ENCODE results near the gene SULT1A2. TPM values are rescaled to one million over a fixed set of nuclear protein-coding genes. Genes with fewer than 3 reads are reported as not detected.
A peak's percentile ranks its signal among the peaks of the same experiment; 100 is the strongest.
"Not testable (repeated sequence)": the region's sequence is repeated elsewhere in the genome, so short reads cannot be mapped to it uniquely, and the experiment has no call there.

SULT1A2 gene
- polyA plus RNA-seq, 1 donor (not counting 4 experiments of a cell fraction or from before 2014, with no cell fraction given), result not detected

DNA sequence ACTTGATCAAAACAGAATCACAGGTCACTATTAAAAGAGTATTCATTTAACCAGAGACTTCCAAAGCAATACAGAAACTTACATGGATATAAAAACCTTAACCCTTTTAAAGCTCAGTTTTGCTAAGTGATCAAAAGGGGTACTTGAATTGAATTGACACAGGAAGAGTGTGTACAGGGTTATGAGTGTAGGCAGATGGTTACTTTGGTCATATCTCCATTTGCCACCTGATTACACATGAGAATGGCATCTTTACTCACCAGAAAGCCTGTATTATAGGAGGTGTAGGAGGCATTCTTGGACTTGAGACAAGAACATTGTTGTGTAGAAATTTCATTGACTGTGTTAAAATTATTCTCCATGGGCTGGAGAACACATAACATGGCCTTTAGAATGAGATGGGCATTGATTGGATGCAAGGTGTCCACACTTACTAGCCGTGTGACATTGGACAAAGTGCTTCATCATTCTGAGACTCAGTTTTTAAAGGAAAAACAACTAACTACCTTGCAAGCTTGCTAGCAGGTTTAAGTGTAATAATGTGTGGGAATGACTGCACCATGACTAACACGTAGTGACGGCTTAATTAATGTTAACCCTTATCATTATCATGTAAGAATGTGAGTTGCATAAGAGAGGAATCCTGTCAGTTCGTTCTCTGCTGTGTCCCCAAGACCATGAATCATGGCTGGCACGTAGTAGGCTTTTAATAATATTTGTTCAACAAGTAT, 39.4 kb upstream of the SULT1A2 start:
- peak overlapping the region; percentile 69 for H3K27ac ChIP-seq (ENCODE audit: control insufficient read depth, insufficient read depth, low read length)
- H3K79me2 ChIP-seq (ENCODE audit: control insufficient read depth, insufficient read depth, low read length); H3K9me3 ChIP-seq (ENCODE audit: control insufficient read depth, low read depth, low read length); H3K27me3 ChIP-seq (ENCODE audit: control insufficient read depth, extremely low read depth, insufficient read depth, low read length); H3K9me1 ChIP-seq (ENCODE audit: control insufficient read depth, extremely low read depth, insufficient read depth, low read length); FAIRE-seq; H3K9ac ChIP-seq (ENCODE audit: control insufficient read depth, extremely low read depth, insufficient read depth, low read length); H3K4me3 ChIP-seq (ENCODE audit: control insufficient read depth in 2 of 3, extremely low read depth in 1 of 3, insufficient read depth in 2 of 3, low read depth in 1 of 3, low read length in 3 of 3); dilution Hi-C loops (cut with MboI; ENCODE audit: extremely low pct_ligation_motif_present, low sequenced_read_pairs); H4K20me1 ChIP-seq (ENCODE audit: control insufficient read depth, extremely low read depth, insufficient read depth, low read length); H3K36me3 ChIP-seq (ENCODE audit: control insufficient read depth in 2 of 2, extremely low read depth in 1 of 2, insufficient read depth in 2 of 2, low read length in 2 of 2): not testable (repeated sequence)
- H3K4me1 ChIP-seq (ENCODE audit: control insufficient read depth, extremely low read depth, insufficient read depth, low read length), result peaks cover 11% of the 10 kb centered on the region
- DNase-seq (ENCODE audit: low read depth, low spot score), result peak; percentile 69
- peak overlapping the region; percentile 30 for H2AFZ ChIP-seq (ENCODE audit: control insufficient read depth, low read length)
- peak overlapping the region; percentile 54 for H3K4me2 ChIP-seq (ENCODE audit: control insufficient read depth, extremely low read depth, insufficient read depth, low read depth, low read length)

GRCh38 chr16:28630905-28631304, 34.1 kb upstream of the SULT1A2 start:
- H3K9me3 ChIP-seq (ENCODE audit: control insufficient read depth, low read depth, low read length); H3K27ac ChIP-seq (ENCODE audit: control insufficient read depth, insufficient read depth, low read length); H3K4me2 ChIP-seq (ENCODE audit: control insufficient read depth, extremely low read depth, insufficient read depth, low read depth, low read length); H3K9ac ChIP-seq (ENCODE audit: control insufficient read depth, extremely low read depth, insufficient read depth, low read length); H3K36me3 ChIP-seq (ENCODE audit: control insufficient read depth in 2 of 2, extremely low read depth in 1 of 2, insufficient read depth in 2 of 2, low read length in 2 of 2); H3K9me1 ChIP-seq (ENCODE audit: control insufficient read depth, extremely low read depth, insufficient read depth, low read length); H2AFZ ChIP-seq (ENCODE audit: control insufficient read depth, low read length); DNase-seq (ENCODE audit: low read depth, low spot score); H3K27me3 ChIP-seq (ENCODE audit: control insufficient read depth, extremely low read depth, insufficient read depth, low read length); H3K79me2 ChIP-seq (ENCODE audit: control insufficient read depth, insufficient read depth, low read length); FAIRE-seq; H3K4me1 ChIP-seq (ENCODE audit: control insufficient read depth, extremely low read depth, insufficient read depth, low read length); H4K20me1 ChIP-seq (ENCODE audit: control insufficient read depth, extremely low read depth, insufficient read depth, low read length); dilution Hi-C loops (cut with MboI; ENCODE audit: extremely low pct_ligation_motif_present, low sequenced_read_pairs); H3K4me3 ChIP-seq (ENCODE audit: control insufficient read depth in 2 of 3, extremely low read depth in 1 of 3, insufficient read depth in 2 of 3, low read depth in 1 of 3, low read length in 3 of 3): not testable (repeated sequence)

GRCh38 chr16:28623172-28623711, 26.4 kb upstream of the SULT1A2 start:
- FAIRE-seq (no peak), DNase-seq (ENCODE audit: low read depth, low spot score) (no peak)
- H2AFZ ChIP-seq (ENCODE audit: control insufficient read depth, low read length), result peak overlapping the region; percentile 83
- H3K36me3 ChIP-seq (ENCODE audit: control insufficient read depth in 2 of 2, extremely low read depth in 1 of 2, insufficient read depth in 2 of 2, low read length in 2 of 2), result no peaks in the 10 kb centered on the region
- TF ChIP-seq CTCF (optimal IDR thresholded peaks at IDR 0.05 in 1 of 3, IDR thresholded peaks at IDR 0.05 in 1 of 3, conservative IDR thresholded peaks at IDR 0.05 in 1 of 3; ENCODE audit: extremely low read depth in 1 of 3, insufficient read depth in 2 of 3, low read length in 3 of 3) (no peak), EZH2 (IDR thresholded peaks at IDR 0.05; ENCODE audit: low read length) (no peak)
- H3K79me2 ChIP-seq (ENCODE audit: control insufficient read depth, insufficient read depth, low read length), result no peaks in the 10 kb centered on the region
- no peaks in the 10 kb centered on the region for H3K27me3 ChIP-seq (ENCODE audit: control insufficient read depth, extremely low read depth, insufficient read depth, low read length)
- peak overlapping the region; percentile 22 for H3K9ac ChIP-seq (ENCODE audit: control insufficient read depth, extremely low read depth, insufficient read depth, low read length)
- no peaks in the 10 kb centered on the region for H3K9me3 ChIP-seq (ENCODE audit: control insufficient read depth, low read depth, low read length)
- H4K20me1 ChIP-seq (ENCODE audit: control insufficient read depth, extremely low read depth, insufficient read depth, low read length), result no peaks in the 10 kb centered on the region
- peak overlapping the region; percentile 45 for H3K4me2 ChIP-seq (ENCODE audit: control insufficient read depth, extremely low read depth, insufficient read depth, low read depth, low read length)
- dilution Hi-C loops (cut with MboI; ENCODE audit: extremely low pct_ligation_motif_present, low sequenced_read_pairs), result no loop called here
- no peaks in the 10 kb centered on the region for H3K9me1 ChIP-seq (ENCODE audit: control insufficient read depth, extremely low read depth, insufficient read depth, low read length)
- no peaks in the 10 kb centered on the region for H3K4me1 ChIP-seq (ENCODE audit: control insufficient read depth, extremely low read depth, insufficient read depth, low read length)
- no peak overlapping the region for H3K27ac ChIP-seq (ENCODE audit: control insufficient read depth, insufficient read depth, low read length)
- peak overlapping the region; percentile 22 to 54 (median 33) for H3K4me3 ChIP-seq (ENCODE audit: control insufficient read depth in 2 of 3, extremely low read depth in 1 of 3, insufficient read depth in 2 of 3, low read depth in 1 of 3, low read length in 3 of 3)

DNA sequence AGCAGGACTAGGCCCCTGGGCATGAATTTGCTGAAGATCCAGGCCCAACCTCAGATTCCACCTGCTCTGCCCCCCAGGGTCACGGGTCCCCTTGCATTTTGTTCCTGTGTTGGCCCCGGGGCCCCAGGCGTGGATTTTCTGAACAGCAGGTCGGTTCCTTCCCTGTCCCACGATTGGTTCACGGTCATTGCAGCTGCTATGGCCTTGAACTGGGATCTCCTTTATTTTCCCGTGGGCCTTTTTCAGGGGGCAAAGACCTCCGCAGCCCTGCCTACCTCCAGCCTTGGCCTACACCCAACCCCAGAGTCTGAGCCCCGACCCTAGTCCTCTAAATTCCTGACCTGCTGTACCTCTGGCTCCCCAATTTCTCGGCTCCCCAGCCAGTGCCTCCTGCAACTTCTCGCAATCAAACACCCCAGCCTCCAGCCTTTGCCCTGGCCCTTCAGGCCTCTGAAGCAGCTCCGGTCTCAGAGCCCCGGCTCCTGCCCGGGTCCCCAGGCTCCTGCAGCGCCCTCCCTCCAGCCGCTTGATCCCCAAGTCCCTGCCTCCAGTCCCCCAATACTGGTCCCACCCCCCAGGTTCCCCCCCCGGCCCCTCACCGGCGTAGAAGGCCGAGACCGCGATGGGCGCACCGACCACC, 25.8 kb upstream of the SULT1A2 start:
- Histone ChIP-seq H3K4me2 (ENCODE audit: control insufficient read depth, extremely low read depth, insufficient read depth, low read depth, low read length) (peak overlapping the region; percentile 45), H3K4me3 (ENCODE audit: control insufficient read depth in 2 of 3, extremely low read depth in 1 of 3, insufficient read depth in 2 of 3, low read depth in 1 of 3, low read length in 3 of 3) (peak overlapping the region in 1 of 3 experiments; percentile 33), H2AFZ (ENCODE audit: control insufficient read depth, low read length) (peak overlapping the region; percentile 83)
- H3K9me3 ChIP-seq (ENCODE audit: control insufficient read depth, low read depth, low read length); H3K9ac ChIP-seq (ENCODE audit: control insufficient read depth, extremely low read depth, insufficient read depth, low read length); H3K36me3 ChIP-seq (ENCODE audit: control insufficient read depth in 2 of 2, extremely low read depth in 1 of 2, insufficient read depth in 2 of 2, low read length in 2 of 2); H3K79me2 ChIP-seq (ENCODE audit: control insufficient read depth, insufficient read depth, low read length); H3K4me1 ChIP-seq (ENCODE audit: control insufficient read depth, extremely low read depth, insufficient read depth, low read length); H4K20me1 ChIP-seq (ENCODE audit: control insufficient read depth, extremely low read depth, insufficient read depth, low read length); dilution Hi-C loops (cut with MboI; ENCODE audit: extremely low pct_ligation_motif_present, low sequenced_read_pairs); FAIRE-seq; H3K9me1 ChIP-seq (ENCODE audit: control insufficient read depth, extremely low read depth, insufficient read depth, low read length); DNase-seq (ENCODE audit: low read depth, low spot score); H3K27me3 ChIP-seq (ENCODE audit: control insufficient read depth, extremely low read depth, insufficient read depth, low read length); H3K27ac ChIP-seq (ENCODE audit: control insufficient read depth, insufficient read depth, low read length): not testable (repeated sequence)

Measured in keratinocyte (primary cell).